HepG2 (cell line): ENCODE data around the gene KDM5B. TPM values are rescaled to one million over a fixed set of nuclear protein-coding genes. Genes with fewer than 3 reads are reported as not detected.

ENCODE experiments used
- BORCS8-MEF2B ChIP-seq: sonication (generic); formaldehyde crosslinking; IDR thresholded peaks from 2 replicates; pipeline ENCODE4 v1.8.0; 2022; ENCODE audit warnings: mild to moderate bottlenecking, missing genetic modification reagents
- CAMTA2 ChIP-seq: sonication (generic); formaldehyde crosslinking; IDR thresholded peaks from 2 replicates; pipeline ENCODE4 v1.4.0; 2020; ENCODE audit warnings: mild to moderate bottlenecking, missing genetic modification reagents, borderline replicate concordance
- MATR3 ChIP-seq: sonication (generic); formaldehyde crosslinking; IDR thresholded peaks from 2 replicates; pipeline ENCODE4 v1.4.0; 2020; ENCODE audit warnings: missing genetic modification reagents
- MED8 ChIP-seq: sonication (generic); formaldehyde crosslinking; IDR thresholded peaks from 2 replicates; pipeline ENCODE4 v1.8.1; 2023; ENCODE audit warnings: mild to moderate bottlenecking, missing genetic modification reagents; ENCODE audit not compliant: insufficient replicate concordance
- NCOA2 ChIP-seq: sonication (generic); formaldehyde crosslinking; IDR thresholded peaks from 2 replicates; pipeline ENCODE4 v1.8.0; 2022; ENCODE audit warnings: inconsistent platforms
- POLR2AphosphoS5 ChIP-seq: IDR thresholded peaks from 2 replicates; pipeline ENCODE4 v1.6.1; 2012; ENCODE audit warnings: low read depth, low read length
- PRDM10 ChIP-seq: sonication (generic); formaldehyde crosslinking; IDR thresholded peaks from 2 replicates; pipeline ENCODE4 v1.4.0; 2020; ENCODE audit warnings: low read depth, missing genetic modification reagents
- TRIM24 ChIP-seq: sonication (generic); formaldehyde crosslinking; IDR thresholded peaks from 2 replicates; pipeline ENCODE4 v1.8.0; 2022; ENCODE audit warnings: mild to moderate bottlenecking, missing genetic modification reagents
- XRCC5 ChIP-seq: fragments of 200-400 bp; formaldehyde crosslinking; optimal IDR thresholded peaks from 2 replicates; pipeline ENCODE3; 2017; ENCODE audit warnings: mild to moderate bottlenecking, low read length
- ZBED4 ChIP-seq: sonication (generic); formaldehyde crosslinking; IDR thresholded peaks from 2 replicates; pipeline ENCODE4 v1.4.0; 2020; ENCODE audit warnings: missing genetic modification reagents, borderline replicate concordance
- ZBTB2 ChIP-seq: sonication (generic); formaldehyde crosslinking; IDR thresholded peaks from 2 replicates; pipeline ENCODE4 v1.8.0; 2022; ENCODE audit warnings: low read depth, missing genetic modification reagents
- ZMYM3 ChIP-seq: sonication (generic); formaldehyde crosslinking; IDR thresholded peaks from 2 replicates; pipeline ENCODE4 v1.5.1; 2020; ENCODE audit warnings: mild to moderate bottlenecking, missing genetic modification reagents
- ZMYM4 ChIP-seq: sonication (generic); formaldehyde crosslinking; IDR thresholded peaks from 2 replicates; pipeline ENCODE4 v1.8.1; 2023; ENCODE audit warnings: mild to moderate bottlenecking, missing genetic modification reagents
- ZNF274 ChIP-seq: sonication (generic); formaldehyde crosslinking; IDR thresholded peaks from 2 replicates; pipeline ENCODE4 v1.5.1; 2020; ENCODE audit warnings: mild to moderate bottlenecking, missing genetic modification reagents
- ZNF275 ChIP-seq: sonication (generic); formaldehyde crosslinking; IDR thresholded peaks from 2 replicates; pipeline ENCODE4 v1.8.0; 2022; ENCODE audit warnings: missing genetic modification reagents, mild to moderate bottlenecking, inconsistent platforms, borderline replicate concordance
- ZNF768 ChIP-seq: sonication (generic); formaldehyde crosslinking; IDR thresholded peaks from 2 replicates; pipeline ENCODE4 v1.4.0; 2020; ENCODE audit warnings: missing genetic modification reagents
- ZSCAN21 ChIP-seq: sonication (generic); formaldehyde crosslinking; IDR thresholded peaks from 2 replicates; pipeline ENCODE4 v1.8.0; 2022; ENCODE audit warnings: mild to moderate bottlenecking, missing genetic modification reagents, moderate library complexity, borderline replicate concordance
- polyA plus RNA-seq, 8 experiments: library from polyadenylated mRNA; depleted of rRNA in 3 of 8; stranded (reverse) in 7 of 8; unstranded in 1 of 8; fragments of >200 nt; fragmentation: Illumina TruSeq in 4 of 8; extraction: Trizol in 4 of 8; gene quantifications; 2 replicates each; pipeline versions ENCODE4 v1.2.1 to v1.2.3, GENCODE V29; 2011 to 2016; ENCODE audit warnings: low read depth in 4 of 8, missing spikeins in 1 of 8, mixed read lengths in 1 of 8; ENCODE audit not compliant: insufficient read depth in 1 of 8
- total RNA-seq, 5 experiments: library from RNA; depleted of rRNA; stranded (reverse); fragments of >200 nt; fragmentation: Illumina TruSeq; extraction: Trizol; gene quantifications; 2 replicates each; pipeline ENCODE4 v1.2.3, GENCODE V29; 2016; ENCODE audit warnings: low read depth in 1 of 5

Gene KDM5B
- total and polyA plus RNA-seq, 2 of the 13 experiments (the other 11 are each of a cell fraction or from before 2014, with no cell fraction given): 34.2 to 35.4 TPM

GRCh38 chr1:202810615-202811295 lies 2.5 kb upstream of the KDM5B start, which contains the start of gene PCAT6 (continued):
- TF ChIP-seq ZBTB2 (CRISPR knock-in tag) (no peak), TRIM24 (no peak), PRDM10 (CRISPR knock-in tag) (0 out of 2 replicates have a peak, but pooled peaks have one; percentile 34), MATR3 (no peak), ZNF274 (CRISPR knock-in tag) (no peak; the same call in 1 of the 2 replicates), CAMTA2 (CRISPR knock-in tag) (no peak), ZSCAN21 (no peak), POLR2AphosphoS5 (peak; percentile 77), ZBED4 (peak; percentile 84), ZNF275 (CRISPR knock-in tag) (no peak; the same call in 1 of the 2 replicates), ZNF768 (CRISPR knock-in tag) (peak; percentile 11; the same call in 1 of the 2 replicates), MED8 (CRISPR knock-in tag) (peak; percentile 53), NCOA2 (CRISPR knock-in tag) (peak; percentile 39; the same call in 1 of the 2 replicates), ZMYM3 (no peak), ZMYM4 (CRISPR knock-in tag) (peak; percentile 92), BORCS8-MEF2B (CRISPR knock-in tag) (peak; percentile 57; the same call in 1 of the 2 replicates), XRCC5 (peak; percentile 72)
